HCT116 (cell line): ENCODE results near the gene RUNX2. TPM values are rescaled to one million over a fixed set of nuclear protein-coding genes. Genes with fewer than 3 reads are reported as not detected.

ENCODE experiments used
- ATAC-seq: fragments of 200-7000 bp; cut with Tn5 transposase; 2 replicates; pipeline ENCODE4 v1.9.1; 2020; ENCODE audit warnings: mild to moderate bottlenecking, moderate library complexity
- BruUV-seq: library from RNA; stranded (reverse); fragments of 400-500 nt; replicated peaks from 2 replicates; lab custom pipeline; 2021; lab: Mats Ljungman, UMichigan
- CTCF ChIA-PET: fragments of 300-600 bp; sonication (Branson Sonifier 250); formaldehyde crosslinking; loops from one replicate; lab custom pipeline; 2021; ENCODE audit warnings: antibody characterized with exemption; lab: Charles Lee
- POLR2A ChIA-PET: fragments of 300-600, 350-600 bp; sonication (Branson Sonifier 250); formaldehyde crosslinking; loops from one replicate; lab custom pipeline; 2021; ENCODE audit warnings: antibody characterized with exemption; lab: Charles Lee
- RAD21 ChIA-PET, 2 experiments: fragments of 300-600 bp; sonication (Branson Sonifier 250); formaldehyde crosslinking; loops; one replicate each; lab custom pipeline; 2023; ENCODE audit warnings: low total read pairs in 2 of 2; ENCODE audit not compliant: uncharacterized antibody in 2 of 2, unreplicated experiment in 2 of 2, low non-redundant PET in 1 of 2; lab: Charles Lee
- DNase-seq: peaks from one replicate; pipeline ENCODE4 v3.0.0-alpha.2; 2010; ENCODE audit warnings: low read depth, low spot score
- H2AFZ ChIP-seq: fragments of 200-600 bp; shearing (Covaris generic), sonication (generic); 2 replicates; pipeline ENCODE4 v1.6.1; 2017; ENCODE audit warnings: low read depth, mixed run types, mixed read lengths, antibody characterized with exemption, low read length; ENCODE audit not compliant: poor library complexity, severe bottlenecking
- H3K27ac ChIP-seq: 2 replicates; pipeline ENCODE4 v1.5.1; 2012; ENCODE audit warnings: low read depth, low read length
- H3K27me3 ChIP-seq: fragments of 200-600 bp; sonication (generic); 2 replicates; pipeline ENCODE4 v1.6.1; 2016; ENCODE audit warnings: mixed run types, low read length, mixed read lengths; ENCODE audit not compliant: insufficient read depth
- H3K36me3 ChIP-seq, 2 experiments: fragments of 200-500 bp in 1 of 2; fragments of 200-600 bp in 1 of 2; sonication (Bioruptor generic) in 1 of 2; sonication (generic) in 1 of 2; 2 replicates each; pipeline versions ENCODE4 v1.5.1 to v1.6.1; 2014 to 2016; ENCODE audit warnings: low read length in 2 of 2, inconsistent platforms in 1 of 2, mixed read lengths in 1 of 2, mixed run types in 1 of 2; ENCODE audit not compliant: insufficient read depth in 2 of 2, control insufficient read depth in 1 of 2
- H3K4me1 ChIP-seq, 2 experiments: fragments of 200-600 bp in 1 of 2; sonication (generic) in 1 of 2; 2 replicates each; pipeline versions ENCODE4 v1.5.1 to v1.6.1; 2012 to 2017; ENCODE audit warnings: low read length in 2 of 2, inconsistent platforms in 1 of 2, mild to moderate bottlenecking in 1 of 2, mixed read lengths in 1 of 2, mixed run types in 1 of 2, moderate library complexity in 1 of 2; ENCODE audit not compliant: insufficient read depth in 2 of 2, control insufficient read depth in 1 of 2
- H3K4me2 ChIP-seq: fragments of 200-600 bp; sonication (generic); 2 replicates; pipeline ENCODE4 v1.6.1; 2017; ENCODE audit warnings: mixed run types, low read length, mixed read lengths
- H3K4me3 ChIP-seq, 2 experiments: fragments of 200-600 bp in 1 of 2; sonication (generic) in 1 of 2; replicated peaks in 1 of 2; 2 replicates each; pipeline ENCODE4 v1.5.1; 2011 to 2016; ENCODE audit warnings: low read length in 2 of 2, control low read depth in 1 of 2, low read depth in 1 of 2, mild to moderate bottlenecking in 1 of 2, mixed read lengths in 1 of 2, mixed run types in 1 of 2
- H3K79me2 ChIP-seq: fragments of 200-600 bp; sonication (generic); 2 replicates; pipeline ENCODE4 v1.6.1; 2017; ENCODE audit warnings: mild to moderate bottlenecking, mixed run types, low read length, moderate library complexity, mixed read lengths; ENCODE audit not compliant: insufficient read depth
- H3K9ac ChIP-seq: fragments of 200-600 bp; sonication (generic); 2 replicates; pipeline ENCODE4 v1.6.1; 2016; ENCODE audit warnings: low read length, mixed read lengths
- H3K9me2 ChIP-seq: fragments of 200-600 bp; sonication (generic), shearing (Covaris generic); 2 replicates; pipeline ENCODE4 v1.6.1; 2017; ENCODE audit warnings: mixed run types, mild to moderate bottlenecking, moderate library complexity; ENCODE audit not compliant: insufficient read depth
- H3K9me3 ChIP-seq, 2 experiments: fragments of 200-500 bp in 1 of 2; fragments of 200-600 bp in 1 of 2; sonication (Bioruptor generic) in 1 of 2; sonication (generic) in 1 of 2; 2 replicates each; pipeline ENCODE4 v1.6.1; 2014 to 2017; ENCODE audit warnings: low read length in 2 of 2, mixed read lengths in 2 of 2, inconsistent platforms in 1 of 2, low read depth in 1 of 2, mild to moderate bottlenecking in 1 of 2, mixed run types in 1 of 2, moderate library complexity in 1 of 2; ENCODE audit not compliant: control insufficient read depth in 1 of 2, insufficient read depth in 1 of 2
- H4K20me1 ChIP-seq: fragments of 200-600 bp; sonication (generic), shearing (Covaris generic); 2 replicates; pipeline ENCODE4 v1.6.1; 2017; ENCODE audit warnings: mixed run types, mild to moderate bottlenecking, moderate library complexity; ENCODE audit not compliant: insufficient read depth
- ATF3 ChIP-seq: IDR thresholded peaks from 2 replicates; pipeline ENCODE4 v1.6.1; 2012
- CBX3 ChIP-seq: IDR thresholded peaks from 2 replicates; pipeline ENCODE4 v1.6.1; 2012; ENCODE audit warnings: low read depth
- CEBPB ChIP-seq: IDR thresholded peaks from 2 replicates; pipeline ENCODE4 v1.6.1; 2012; ENCODE audit warnings: low read depth
- CTCF ChIP-seq, 3 experiments: fragments of 200-600 bp in 1 of 3; sonication (generic) in 1 of 3; IDR thresholded peaks in 2 of 3; conservative IDR thresholded peaks in 1 of 3; 2 replicates each; pipeline ENCODE4 v1.5.1; 2012 to 2017; ENCODE audit warnings: low read depth in 2 of 3, low read length in 2 of 3, antibody characterized with exemption in 1 of 3, borderline replicate concordance in 1 of 3, control low read depth in 1 of 3, mild to moderate bottlenecking in 1 of 3, mixed read lengths in 1 of 3, mixed run types in 1 of 3, moderate library complexity in 1 of 3; ENCODE audit not compliant: insufficient read depth in 1 of 3
- EGR1 ChIP-seq: IDR thresholded peaks from 2 replicates; pipeline ENCODE4 v1.6.1; 2012; ENCODE audit warnings: low read depth
- ELF1 ChIP-seq: IDR thresholded peaks from 2 replicates; pipeline ENCODE4 v1.6.1; 2012; ENCODE audit warnings: low read depth, borderline replicate concordance
- FOSL1 ChIP-seq: IDR thresholded peaks from 2 replicates; pipeline ENCODE4 v1.6.1; 2012; ENCODE audit warnings: low read depth
- JUND ChIP-seq: IDR thresholded peaks from 2 replicates; pipeline ENCODE4 v1.6.1; 2012
- POLR2A ChIP-seq: IDR thresholded peaks from 2 replicates; pipeline ENCODE4 v1.7.0; 2011; ENCODE audit warnings: borderline replicate concordance; ENCODE audit not compliant: insufficient read depth, insufficient read length; ENCODE audit errors: extremely low read depth
- POLR2AphosphoS5 ChIP-seq: IDR thresholded peaks from 2 replicates; pipeline ENCODE4 v1.6.1; 2011; ENCODE audit warnings: mild to moderate bottlenecking, low read depth, low read length, moderate library complexity
- RAD21 ChIP-seq: IDR thresholded peaks from 2 replicates; pipeline ENCODE4 v1.6.1; 2012; ENCODE audit warnings: low read depth, mild to moderate bottlenecking
- SIN3A ChIP-seq: IDR thresholded peaks from 2 replicates; pipeline ENCODE4 v1.6.1; 2012; ENCODE audit warnings: low read depth
- TCF7L2 ChIP-seq: IDR thresholded peaks from 2 replicates; pipeline ENCODE4 v1.7.0; 2011; ENCODE audit warnings: borderline replicate concordance, inconsistent platforms; ENCODE audit not compliant: insufficient read depth, insufficient read length; ENCODE audit errors: extremely low read depth
- YY1 ChIP-seq: IDR thresholded peaks from 2 replicates; pipeline ENCODE4 v1.6.1; 2011; ENCODE audit warnings: low read length, low read depth, moderate library complexity, mild to moderate bottlenecking; ENCODE audit not compliant: insufficient replicate concordance; ENCODE audit errors: extremely low read depth
- ZBTB33 ChIP-seq: IDR thresholded peaks from 2 replicates; pipeline ENCODE4 v1.6.1; 2011; ENCODE audit warnings: mild to moderate bottlenecking, low read length, moderate library complexity; ENCODE audit not compliant: insufficient replicate concordance; ENCODE audit errors: extremely low read depth
- ZFX ChIP-seq: fragments of 450-650 bp; IDR thresholded peaks from 2 replicates; pipeline ENCODE4 v1.6.1; 2017
- ZNF274 ChIP-seq: fragments of 200-500 bp; sonication (Bioruptor generic); IDR thresholded peaks from 2 replicates; pipeline ENCODE4 v1.6.1; 2014; ENCODE audit warnings: mild to moderate bottlenecking, low read depth, low read length, inconsistent platforms
- intact Hi-C: fragments of 100-400 bp; cut with micrococcal nuclease; formaldehyde crosslinking; loops from 2 replicates; pipeline ENCODE4 v1.10.0; 2022
- total RNA-seq: library from RNA; stranded (reverse); gene quantifications from one replicate; pipeline ENCODE4 v1.2.1, GENCODE V29; 2021; ENCODE audit not compliant: unreplicated experiment
- TF ChIP-seq, protein P1 (sequence below): IDR thresholded peaks from 2 replicates; pipeline ENCODE4 v1.6.1; 2012

Gene RUNX2
- total RNA-seq, 1 experiment from 2014 or later = 1.1 TPM

- ChIA-PET RAD21 (no interaction called here), CTCF (no interaction called here), POLR2A (no interaction called here)
- Histone ChIP-seq H3K4me3 (no peak overlapping the region), H2AFZ (no peak overlapping the region), H4K20me1 (no peaks in the 10 kb centered on the region), H3K4me1 (peaks cover 3 to 11% of the 10 kb centered on the region in 2 experiments; a peak in 3 of 4 replicates), H3K4me2 (no peak overlapping the region), H3K9ac (no peak overlapping the region), H3K27ac (no peak overlapping the region), H3K79me2 (no peaks in the 10 kb centered on the region), H3K36me3 (no peaks in the 10 kb centered on the region), H3K9me2 (no peaks in the 10 kb centered on the region), H3K27me3 (no peaks in the 10 kb centered on the region), H3K9me3 (no peaks in the 10 kb centered on the region)
- DNase-seq = no peak
- BruUV-seq = no TSS peak
- TF ChIP-seq POLR2AphosphoS5 (no peak), ZNF274 (no peak), ZFX (no peak)
- intact Hi-C loops = no loop called here
- ATAC-seq = no peak
Measured at GRCh38 chr6:45513213-45513618, 185.1 kb downstream of the RUNX2 start.

DNA sequence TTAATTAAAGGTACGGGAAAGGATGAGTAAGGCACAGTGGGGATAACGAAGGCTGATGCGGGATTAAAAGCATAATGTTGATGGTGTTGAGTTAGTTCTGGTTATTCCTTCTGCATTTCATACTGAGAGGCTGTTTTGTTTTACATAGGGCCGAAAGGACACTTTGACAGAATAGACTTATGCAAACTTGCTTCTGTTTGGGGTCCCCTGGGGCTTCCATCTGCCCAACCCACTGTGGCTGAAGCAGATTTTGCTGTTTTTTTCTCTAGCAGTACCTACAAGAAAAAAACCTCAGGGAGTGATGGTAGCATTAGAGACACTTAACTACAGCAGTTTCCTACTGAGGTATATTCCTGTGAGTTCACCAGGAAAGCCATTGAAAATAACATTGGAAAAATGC is 185.7 kb downstream of the RUNX2 start:
- no peak overlapping the region for H3K27ac ChIP-seq
- no peak overlapping the region for H3K4me3 ChIP-seq
- TF ChIP-seq EGR1 (no peak), ELF1 (no peak), YY1 (no peak), TCF7L2 (no peak), RAD21 (no peak), ZNF274 (no peak), CEBPB (no peak), ATF3 (no peak), JUND (no peak), CTCF (IDR thresholded peaks at IDR 0.05 in 2 of 3, conservative IDR thresholded peaks at IDR 0.05 in 1 of 3; ENCODE audit: borderline replicate concordance in 1 of 3, insufficient read depth in 1 of 3, low read depth in 2 of 3, low read length in 2 of 3) (no peak), SIN3A (no peak), ZBTB33 (no peak), POLR2A (no peak), CBX3 (no peak), ZFX (no peak), FOSL1 (no peak)
- TF ChIP-seq, protein P1, sequence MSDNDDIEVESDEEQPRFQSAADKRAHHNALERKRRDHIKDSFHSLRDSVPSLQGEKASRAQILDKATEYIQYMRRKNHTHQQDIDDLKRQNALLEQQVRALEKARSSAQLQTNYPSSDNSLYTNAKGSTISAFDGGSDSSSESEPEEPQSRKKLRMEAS = no peak
- no peak for ATAC-seq
- no peaks in the 10 kb centered on the region for H4K20me1 ChIP-seq
- intact Hi-C loops = no loop called here
- H3K9me3 ChIP-seq = no peaks in the 10 kb centered on the region
- H3K4me1 ChIP-seq = peaks cover 3 to 11% of the 10 kb centered on the region in 2 experiments; a peak in 3 of 4 replicates
- H3K4me2 ChIP-seq = no peak overlapping the region
- no peak overlapping the region for H2AFZ ChIP-seq
- H3K36me3 ChIP-seq = no peaks in the 10 kb centered on the region
- H3K9me2 ChIP-seq = no peaks in the 10 kb centered on the region
- H3K27me3 ChIP-seq = no peaks in the 10 kb centered on the region
- H3K79me2 ChIP-seq = no peaks in the 10 kb centered on the region
- H3K9ac ChIP-seq = no peak overlapping the region
- ChIA-PET CTCF (no interaction called here), POLR2A (no interaction called here), RAD21 (no interaction called here)
- no TSS peak for BruUV-seq
- no peak for DNase-seq
